SJSA1 (cell line): ENCODE measurements around the gene TFIP11. TPM values are rescaled to one million over a fixed set of nuclear protein-coding genes. Genes with fewer than 3 reads are reported as not detected.

ENCODE experiments used
- DNase-seq, 2 experiments: peaks; one replicate each; pipeline ENCODE4 v3.0.0-alpha.2; 2015 to 2020; ENCODE audit warnings: low spot score in 2 of 2, low read depth in 1 of 2
- H3K27ac ChIP-seq: fragments of 250-450 bp; sonication (Bioruptor Pico); 2 replicates; pipeline ENCODE4 v1.5.1; 2020; ENCODE audit warnings: mild to moderate bottlenecking, moderate library complexity
- H3K27me3 ChIP-seq: fragments of 250-450 bp; sonication (Bioruptor Pico); replicated peaks from 2 replicates; pipeline ENCODE4 v1.5.1; 2020; ENCODE audit warnings: mild to moderate bottlenecking, moderate library complexity
- H3K36me3 ChIP-seq: fragments of 250-450 bp; sonication (Bioruptor Pico); 2 replicates; pipeline ENCODE4 v1.5.1; 2020; ENCODE audit warnings: mild to moderate bottlenecking
- H3K4me1 ChIP-seq: fragments of 250-450 bp; sonication (Bioruptor Pico); replicated peaks from 2 replicates; pipeline ENCODE4 v1.6.1; 2021; ENCODE audit warnings: mild to moderate bottlenecking
- H3K4me3 ChIP-seq: fragments of 250-450 bp; sonication (Bioruptor Pico); 2 replicates; pipeline ENCODE4 v1.5.1; 2020; ENCODE audit warnings: mild to moderate bottlenecking
- H3K9me3 ChIP-seq: fragments of 250-450 bp; sonication (Bioruptor Pico); replicated peaks from 2 replicates; pipeline ENCODE4 v1.5.1; 2020; ENCODE audit warnings: mild to moderate bottlenecking
- total RNA-seq: library from RNA; depleted of rRNA; stranded (reverse); fragments of >200 nt; shearing (Covaris generic); gene quantifications from 2 replicates; pipeline ENCODE4 v1.2.3, GENCODE V29; 2014; rRNA removed

The TFIP11 gene
- 25.3 and 29.5 TPM in 2 replicates for total RNA-seq

DNA sequence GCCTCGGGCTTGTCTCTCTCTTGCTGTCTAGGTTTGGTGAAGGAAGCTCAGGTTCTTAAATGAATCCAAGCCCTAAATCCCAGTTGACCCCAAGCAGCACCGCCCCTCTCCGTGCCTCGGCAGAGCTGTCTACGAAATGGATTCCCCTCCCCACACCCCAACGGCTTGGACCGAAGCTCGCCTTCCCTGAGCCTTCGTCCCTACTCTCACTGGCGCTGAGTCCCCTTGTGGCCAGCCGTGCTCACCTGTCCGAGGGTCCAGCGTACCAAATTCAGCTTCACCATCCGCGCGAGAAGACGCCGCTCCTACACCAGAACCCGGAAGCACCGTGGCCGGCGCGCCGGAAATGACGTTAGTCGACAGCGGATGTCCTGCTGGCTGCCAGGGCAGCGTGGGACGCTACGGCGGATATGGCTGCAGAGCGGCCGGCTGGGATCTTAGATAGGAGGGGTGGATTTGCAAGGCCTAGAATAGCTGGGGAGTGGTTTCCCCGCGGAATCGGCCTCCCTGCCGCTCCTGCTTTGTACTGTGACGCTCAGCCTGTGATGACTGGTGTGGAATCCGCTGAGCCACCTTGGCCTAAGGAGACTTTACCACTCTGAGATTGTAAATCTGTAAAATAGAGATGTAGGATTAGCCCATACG lies at the start of gene TFIP11:
Gene TFIP11, minus strand, starts transcription at position 325 of the 645 bp plus-strand sequence. CDS start 2,201 bp downstream, outside the sequence.
- DNase-seq = peak; percentile 83 to 94
- Histone ChIP-seq H3K9me3 (no peaks in the 10 kb centered on the region), H3K36me3 (peaks cover 31% of the 10 kb centered on the region), H3K4me1 (peaks cover 13% of the 10 kb centered on the region), H3K27me3 (no peaks in the 10 kb centered on the region), H3K4me3 (peak within 1 kb of the TSS; percentile 58), H3K27ac (peak within 1 kb of the TSS; percentile 41)

DNA sequence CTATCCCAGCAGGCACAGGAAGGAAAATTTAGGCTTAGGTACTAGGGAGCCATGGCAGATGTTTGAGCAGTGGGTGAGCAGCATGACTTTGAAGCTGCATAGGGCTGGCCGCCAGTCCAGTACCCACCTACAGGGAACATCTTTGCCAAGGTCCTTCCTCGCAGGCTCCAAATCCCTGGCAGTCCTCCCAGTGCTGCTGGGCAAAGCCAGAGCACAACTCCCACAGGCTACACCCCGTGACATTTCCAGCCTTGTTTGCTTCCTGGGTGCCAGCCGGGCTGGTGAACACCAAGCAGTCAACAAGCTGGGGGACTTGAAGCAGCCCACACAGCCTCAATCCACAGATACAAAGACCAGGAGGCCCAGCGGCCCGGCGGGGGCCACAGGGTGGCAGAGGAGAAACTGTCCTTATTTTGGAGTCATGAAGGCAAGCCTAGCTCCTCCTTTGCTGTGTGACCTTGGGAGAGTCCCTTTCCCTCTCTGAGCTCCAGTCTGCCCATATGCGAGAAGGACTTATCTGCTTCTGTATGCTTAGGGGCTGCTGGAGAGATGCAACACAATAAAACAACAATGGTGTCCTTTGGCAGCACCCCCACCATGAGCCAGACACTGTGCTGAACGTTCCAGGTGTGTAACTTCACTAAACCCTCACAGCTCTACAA lies 49.6 kb upstream of the TFIP11 start:
- H3K4me1 ChIP-seq = no peaks in the 10 kb centered on the region
- no peaks in the 10 kb centered on the region for H3K27me3 ChIP-seq
- H3K9me3 ChIP-seq = no peaks in the 10 kb centered on the region
- no peaks in the 10 kb centered on the region; the same call in 1 of the 2 replicates for H3K36me3 ChIP-seq
- H3K4me3 ChIP-seq = no peak overlapping the region
- DNase-seq = no peak
- no peak overlapping the region for H3K27ac ChIP-seq

DNA sequence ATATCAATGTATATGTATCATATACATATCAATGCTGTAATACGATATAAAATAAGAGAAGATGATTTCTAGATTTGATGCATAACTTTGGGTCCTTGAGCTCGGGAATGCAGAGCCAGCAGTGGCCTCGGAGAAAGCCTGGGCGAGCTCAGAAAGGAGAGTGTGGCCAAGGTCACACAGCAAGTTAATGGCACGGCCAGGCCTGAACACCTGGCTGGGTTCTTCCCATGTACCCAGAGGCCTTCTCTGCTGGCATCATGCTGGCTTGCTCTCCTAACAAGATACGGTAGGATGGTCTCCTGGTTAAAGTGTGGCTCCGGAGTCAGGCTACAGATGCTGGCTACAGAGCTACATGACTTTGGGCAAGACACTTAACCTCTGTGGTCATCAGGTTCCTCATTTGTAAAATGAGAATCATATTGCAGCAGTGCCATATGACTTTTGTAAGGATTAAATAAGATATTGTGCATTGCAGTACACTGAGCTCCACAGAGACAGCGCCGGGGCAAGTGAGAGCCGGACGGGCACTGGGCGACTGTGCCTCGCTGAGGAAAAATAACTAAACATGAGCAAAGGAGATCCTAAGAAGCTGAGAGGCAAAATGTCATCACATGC lies 47.8 kb upstream of the TFIP11 start:
- H3K36me3 ChIP-seq = peaks cover 3% of the 10 kb centered on the region; the same call in 1 of the 2 replicates
- no peaks in the 10 kb centered on the region for H3K4me1 ChIP-seq
- H3K9me3 ChIP-seq = no peaks in the 10 kb centered on the region
- DNase-seq = no peak
- H3K4me3 ChIP-seq = no peak overlapping the region
- H3K27ac ChIP-seq = no peak overlapping the region
- no peaks in the 10 kb centered on the region for H3K27me3 ChIP-seq

DNA sequence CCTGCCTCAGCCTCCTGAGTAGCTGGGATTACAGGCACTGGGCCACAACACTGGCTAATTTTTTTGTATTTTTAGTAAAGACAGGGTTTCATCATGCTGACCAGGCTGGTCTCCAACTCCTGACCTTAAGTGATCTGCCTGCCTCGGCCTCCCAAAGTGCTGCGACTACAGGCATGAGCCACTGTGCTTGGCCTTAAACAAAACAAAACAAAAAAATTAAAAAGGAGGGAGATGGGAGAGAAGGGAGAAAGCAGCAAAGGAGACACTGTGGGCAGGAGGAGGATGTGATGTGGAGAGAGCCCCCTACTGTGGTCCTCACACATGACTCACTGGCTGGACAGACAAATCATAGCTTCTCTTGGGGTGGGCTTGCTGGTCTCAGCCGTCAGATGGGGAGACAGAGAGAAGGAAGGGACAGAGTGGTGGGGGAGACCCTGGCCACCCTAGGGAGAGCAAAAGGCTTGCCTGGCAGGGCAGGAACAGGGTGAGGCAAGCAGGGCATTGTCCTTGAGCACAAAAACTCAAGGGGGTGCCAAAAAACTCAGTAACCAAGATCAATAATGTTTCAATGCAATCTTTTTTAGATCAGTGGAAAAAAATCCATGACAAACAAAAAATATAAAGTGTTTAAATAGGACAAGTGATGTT lies 46.1 kb upstream of the TFIP11 start:
- Histone ChIP-seq H3K27ac (no peak overlapping the region), H3K9me3 (no peaks in the 10 kb centered on the region), H3K27me3 (no peaks in the 10 kb centered on the region), H3K4me3 (no peak overlapping the region), H3K4me1 (peaks cover 14% of the 10 kb centered on the region), H3K36me3 (peaks cover 3% of the 10 kb centered on the region; the same call in 1 of the 2 replicates)
- no peak for DNase-seq

DNA sequence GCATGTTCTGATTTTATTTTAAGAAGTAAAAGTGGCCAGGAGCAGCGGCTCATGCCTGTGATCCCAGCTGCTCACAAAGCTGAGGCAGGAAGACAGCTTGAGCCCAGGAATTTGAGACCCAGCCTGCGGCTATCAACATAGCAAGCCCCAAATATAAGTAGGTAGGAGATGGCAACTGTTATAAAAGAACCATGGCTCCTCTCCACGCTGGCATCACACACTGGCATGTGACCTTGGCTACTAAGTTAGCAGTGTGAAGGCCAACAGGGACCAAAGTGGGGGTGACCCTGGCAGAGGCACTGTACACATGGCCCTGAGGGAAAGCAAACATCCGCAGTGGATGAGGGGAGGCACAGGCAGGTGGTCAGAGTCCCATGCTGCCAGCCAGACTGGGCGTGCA lies 44.6 kb upstream of the TFIP11 start:
- Histone ChIP-seq H3K4me1 (peaks cover 29% of the 10 kb centered on the region), H3K27ac (no peak overlapping the region), H3K36me3 (peaks cover 3% of the 10 kb centered on the region; the same call in 1 of the 2 replicates), H3K27me3 (no peaks in the 10 kb centered on the region), H3K4me3 (no peak overlapping the region), H3K9me3 (no peaks in the 10 kb centered on the region)
- no peak for DNase-seq

DNA sequence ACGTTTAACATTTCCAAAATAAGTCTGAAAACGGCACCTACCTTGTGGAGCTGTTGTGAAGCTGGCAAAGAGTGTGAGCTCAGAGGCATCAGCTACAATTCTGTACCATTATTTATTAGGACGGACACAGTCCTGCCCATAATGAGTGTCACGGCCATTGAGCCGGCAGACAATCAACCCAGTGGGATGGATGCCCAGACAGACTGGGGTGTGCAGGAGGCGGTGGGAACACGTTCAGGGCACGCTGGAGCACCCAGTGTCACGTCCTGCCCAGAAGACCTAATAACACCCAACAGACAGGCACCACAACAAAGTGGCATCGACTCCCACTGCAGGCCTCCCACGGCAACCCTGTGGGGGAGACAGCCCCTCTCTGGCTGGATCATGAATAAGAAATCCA lies 43.2 kb upstream of the TFIP11 start:
- Histone ChIP-seq H3K9me3 (no peaks in the 10 kb centered on the region), H3K36me3 (peaks cover 3% of the 10 kb centered on the region; the same call in 1 of the 2 replicates), H3K4me1 (peaks cover 42% of the 10 kb centered on the region), H3K27me3 (no peaks in the 10 kb centered on the region), H3K4me3 (no peak overlapping the region), H3K27ac (no peak overlapping the region)
- no peak for DNase-seq

DNA sequence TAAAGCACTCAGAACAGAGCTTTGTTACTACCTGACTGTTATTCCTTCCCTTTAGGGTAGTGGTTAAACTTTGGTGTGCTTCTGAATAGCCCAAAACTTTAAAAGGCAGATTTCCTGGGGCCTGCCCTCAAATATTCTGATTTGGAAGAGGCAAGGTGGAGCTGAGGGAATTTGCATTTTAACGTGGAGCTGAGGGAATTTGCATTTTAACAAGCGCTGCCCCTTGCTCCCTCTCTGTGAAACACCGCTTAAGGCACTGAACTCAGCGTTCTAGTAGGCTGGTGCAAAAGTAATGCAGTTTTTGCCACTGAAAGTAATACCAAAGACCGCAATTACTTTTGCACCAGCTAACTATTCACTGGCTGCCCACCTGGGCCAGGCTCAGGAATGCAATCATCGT lies 42.7 kb upstream of the TFIP11 start:
- Histone ChIP-seq H3K36me3 (peaks cover 3% of the 10 kb centered on the region; the same call in 1 of the 2 replicates), H3K4me3 (no peak overlapping the region), H3K9me3 (no peaks in the 10 kb centered on the region), H3K4me1 (peaks cover 47% of the 10 kb centered on the region), H3K27ac (no peak overlapping the region), H3K27me3 (no peaks in the 10 kb centered on the region)
- DNase-seq = no peak

DNA sequence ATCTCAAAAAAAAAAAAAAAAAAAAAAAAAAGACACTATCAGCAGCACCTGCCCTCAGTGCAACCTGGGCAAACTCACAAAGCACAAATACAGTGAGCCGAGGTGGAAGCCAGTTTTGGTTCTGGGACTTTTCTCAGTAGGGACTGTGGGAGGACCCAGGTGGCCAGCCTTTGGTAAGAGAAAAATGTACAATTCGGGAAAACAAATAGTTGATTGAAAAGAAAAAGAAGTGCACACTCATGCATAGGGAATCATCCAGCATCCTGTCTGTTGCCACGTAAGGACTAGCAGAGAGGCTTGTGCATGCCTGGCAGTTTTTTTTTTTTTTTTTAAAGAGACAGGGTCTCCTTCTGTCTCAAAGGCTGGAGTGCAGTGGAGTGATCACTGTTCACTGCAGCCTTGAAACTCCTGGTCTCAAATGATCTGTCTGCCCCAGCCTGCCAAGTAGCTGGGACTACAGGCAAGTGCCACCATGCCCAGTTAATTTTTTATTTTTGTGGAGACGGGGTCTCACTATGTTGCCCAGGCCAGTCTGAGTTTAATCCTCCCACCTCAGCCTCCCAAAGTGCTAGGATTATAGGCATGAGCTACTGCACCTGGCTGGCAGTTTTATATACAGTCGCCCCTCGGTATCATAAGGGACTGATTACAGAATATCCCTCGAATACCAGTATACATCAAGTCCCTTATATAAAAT lies 40.9 kb upstream of the TFIP11 start:
- H3K27ac ChIP-seq = peak overlapping the region; percentile 80
- no peak overlapping the region for H3K4me3 ChIP-seq
- H3K36me3 ChIP-seq = peaks cover 3% of the 10 kb centered on the region; the same call in 1 of the 2 replicates
- DNase-seq = peak; percentile 62 to 74
- no peaks in the 10 kb centered on the region for H3K27me3 ChIP-seq
- H3K4me1 ChIP-seq = peaks cover 50% of the 10 kb centered on the region
- H3K9me3 ChIP-seq = no peaks in the 10 kb centered on the region

DNA sequence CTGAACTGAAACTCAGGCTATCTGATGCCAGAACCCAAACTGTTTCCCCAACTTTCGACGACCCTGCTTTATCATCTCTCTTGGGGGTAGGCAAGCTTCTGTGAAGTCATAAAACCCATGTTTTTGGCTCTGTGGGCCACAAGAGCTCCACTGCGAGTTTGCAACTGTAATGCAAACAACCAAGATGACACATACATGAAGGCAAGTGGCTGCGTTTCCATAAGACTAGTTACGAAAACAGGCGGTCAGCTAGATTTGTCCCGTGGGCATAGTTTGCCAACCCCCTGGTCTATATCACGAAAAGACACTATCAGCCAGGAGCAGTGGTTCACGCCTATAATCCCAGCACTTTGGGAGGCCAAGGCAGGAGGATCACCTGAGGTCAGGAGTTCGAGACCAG lies 40.2 kb upstream of the TFIP11 start:
- no peaks in the 10 kb centered on the region for H3K9me3 ChIP-seq
- peak overlapping the region; percentile 80 for H3K27ac ChIP-seq
- DNase-seq = no peak
- H3K27me3 ChIP-seq = no peaks in the 10 kb centered on the region
- peaks cover 50% of the 10 kb centered on the region for H3K4me1 ChIP-seq
- H3K36me3 ChIP-seq = peaks cover 5% of the 10 kb centered on the region
- H3K4me3 ChIP-seq = no peak overlapping the region

DNA sequence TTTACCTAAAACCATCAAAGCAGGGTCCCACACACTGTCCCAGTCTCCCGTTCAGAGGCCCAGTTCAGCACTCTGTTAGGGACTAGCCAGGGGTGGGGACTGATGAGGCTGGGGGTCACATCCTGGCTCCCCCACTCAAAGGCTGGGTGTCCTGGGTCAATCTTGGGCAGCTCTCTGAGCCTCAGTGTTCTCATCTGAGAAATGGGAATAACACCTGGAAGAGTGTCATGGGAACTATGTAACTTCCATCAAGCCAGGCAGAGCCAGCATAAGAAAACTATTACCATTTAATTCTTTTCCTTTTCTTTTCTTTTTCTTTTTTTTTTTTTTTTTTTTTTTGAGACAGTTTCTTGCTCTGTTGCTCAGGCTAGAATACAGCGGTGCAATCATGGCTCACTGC lies 39.3 kb upstream of the TFIP11 start:
- Histone ChIP-seq H3K4me1 (peaks cover 50% of the 10 kb centered on the region), H3K27ac (peak overlapping the region; percentile 85), H3K27me3 (no peaks in the 10 kb centered on the region), H3K4me3 (no peak overlapping the region), H3K9me3 (no peaks in the 10 kb centered on the region), H3K36me3 (peaks cover 12% of the 10 kb centered on the region)
- DNase-seq = no peak

DNA sequence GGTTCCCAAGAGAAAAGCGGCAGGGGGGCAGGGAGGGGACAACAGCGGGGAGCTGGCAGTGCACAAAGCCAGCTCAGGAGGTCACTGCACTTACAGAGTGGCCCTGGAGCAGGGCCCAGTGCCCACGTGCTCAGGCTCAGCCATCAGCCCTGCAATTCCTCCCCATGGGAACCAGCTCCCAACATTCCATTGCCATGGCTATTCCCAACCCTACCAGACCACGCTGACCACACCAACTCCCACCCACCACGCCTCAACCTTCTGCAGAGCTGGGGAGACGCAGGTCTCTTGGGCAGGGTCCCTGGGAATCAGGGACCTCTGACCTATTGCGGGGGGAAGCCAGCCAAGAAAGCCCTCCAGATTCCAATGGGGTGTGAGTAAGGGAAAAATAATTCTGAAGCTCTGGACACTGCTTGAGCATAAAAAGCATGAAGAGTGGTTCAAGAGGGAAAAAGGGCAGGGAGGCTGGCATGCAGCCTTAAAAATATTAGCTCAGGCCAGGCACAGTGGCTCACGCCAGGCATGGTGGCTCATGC lies 38.3 kb upstream of the TFIP11 start:
- H3K27ac ChIP-seq = peak overlapping the region; percentile 85
- H3K27me3 ChIP-seq = no peaks in the 10 kb centered on the region
- H3K4me3 ChIP-seq = no peak overlapping the region
- no peaks in the 10 kb centered on the region for H3K9me3 ChIP-seq
- peaks cover 50% of the 10 kb centered on the region for H3K4me1 ChIP-seq
- DNase-seq = peak; percentile 87 to 90
- H3K36me3 ChIP-seq = peaks cover 12% of the 10 kb centered on the region

DNA sequence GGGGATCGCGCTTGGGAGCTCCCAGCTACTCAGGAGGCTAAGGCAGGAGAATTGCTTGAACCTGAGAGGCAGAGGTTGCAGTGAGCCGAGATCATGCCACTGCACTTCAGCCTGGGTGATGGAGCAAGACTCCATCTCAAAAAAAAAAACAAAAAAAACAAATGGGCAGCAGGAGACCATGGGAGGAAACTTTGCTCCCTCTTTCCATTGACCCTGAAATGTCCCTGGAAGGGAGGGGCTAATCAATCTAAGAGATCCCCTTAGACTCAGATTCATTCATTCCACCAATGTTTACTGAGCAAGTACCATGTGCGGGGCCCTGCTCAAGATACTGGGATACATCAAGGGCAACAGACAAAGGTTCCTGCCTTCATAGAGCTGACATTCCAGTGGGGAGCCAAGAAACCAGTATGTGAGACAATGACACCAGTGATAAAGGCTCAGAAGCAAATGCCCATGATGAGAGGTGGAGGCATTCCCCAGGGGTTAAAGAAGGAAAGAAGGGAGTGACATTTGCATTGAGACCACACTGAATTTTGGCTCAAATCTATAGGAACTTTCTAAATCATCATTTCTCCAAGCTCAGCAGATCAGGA lies 37.7 kb upstream of the TFIP11 start:
- H3K36me3 ChIP-seq = peaks cover 12% of the 10 kb centered on the region; the same call in 1 of the 2 replicates
- H3K4me1 ChIP-seq = peaks cover 50% of the 10 kb centered on the region
- no peak for DNase-seq
- H3K4me3 ChIP-seq = no peak overlapping the region
- peak overlapping the region; percentile 85 for H3K27ac ChIP-seq
- no peaks in the 10 kb centered on the region for H3K27me3 ChIP-seq
- no peaks in the 10 kb centered on the region for H3K9me3 ChIP-seq

DNA sequence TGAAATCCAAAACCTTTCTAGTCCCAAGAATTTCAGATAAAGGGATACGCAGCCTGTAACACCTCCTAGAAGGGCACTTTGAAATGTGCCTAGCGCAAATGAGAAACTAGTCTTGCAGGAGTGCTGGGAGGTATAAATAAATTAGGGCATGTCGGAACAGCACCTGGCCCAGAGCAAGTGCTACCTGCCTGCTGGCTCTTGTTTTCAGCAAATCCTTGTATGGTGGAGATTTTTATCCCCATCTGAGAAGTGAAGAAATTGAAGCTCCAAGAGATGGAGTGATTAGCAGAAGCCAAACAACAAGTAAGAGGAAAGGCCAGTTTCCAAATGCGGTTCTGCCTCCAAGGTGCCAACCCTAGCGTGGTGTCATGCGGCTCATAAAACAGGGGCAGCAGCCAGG lies 36.7 kb upstream of the TFIP11 start:
- no peak overlapping the region for H3K27ac ChIP-seq
- no peaks in the 10 kb centered on the region for H3K9me3 ChIP-seq
- H3K27me3 ChIP-seq = no peaks in the 10 kb centered on the region
- peaks cover 41% of the 10 kb centered on the region for H3K4me1 ChIP-seq
- DNase-seq = no peak
- H3K4me3 ChIP-seq = no peak overlapping the region
- H3K36me3 ChIP-seq = peaks cover 12% of the 10 kb centered on the region; the same call in 1 of the 2 replicates
